Activated CD4-positive, alpha-beta T cell treated with anti-CD3 and anti-CD28 coated beads for 36 hours (primary cell): ENCODE measurements around the gene PNPLA5. TPM values are rescaled to one million over a fixed set of nuclear protein-coding genes. Genes with fewer than 3 reads are reported as not detected.
"Not testable (repeated sequence)": the region's sequence is repeated elsewhere in the genome, so short reads cannot be mapped to it uniquely, and the experiment has no call there.

Experiments used
- ATAC-seq: fragments of 200-7000 bp; cut with Tn5 transposase; one replicate; pipeline ENCODE4 v1.10.0; 2021; ENCODE audit warnings: mild to moderate bottlenecking, moderate library complexity
- CTCF ChIA-PET: fragments of 350-600 bp; sonication (Branson Sonifier 250); formaldehyde crosslinking; loops from one replicate; lab custom pipeline; 2021; ENCODE audit warnings: antibody characterized with exemption; lab: Charles Lee
- POLR2A ChIA-PET: fragments of 350-600 bp; sonication (Branson Sonifier 250); formaldehyde crosslinking; loops from one replicate; lab custom pipeline; 2021; ENCODE audit warnings: antibody characterized with exemption, inconsistent platforms; lab: Charles Lee
- DNase-seq: peaks from one replicate; pipeline ENCODE4 v3.0.0-alpha.2; 2020
- H3K27ac Mint-ChIP-seq: one replicate; pipeline ENCODE4 v1.8.0; 2021; ENCODE audit warnings: mixed read lengths
- H3K27me3 Mint-ChIP-seq: one replicate; pipeline ENCODE4 v1.8.0; 2021; ENCODE audit warnings: mixed read lengths
- H3K36me3 Mint-ChIP-seq: one replicate; pipeline ENCODE4 v1.8.0; 2021; ENCODE audit warnings: low read depth, mixed read lengths
- H3K4me1 Mint-ChIP-seq: one replicate; pipeline ENCODE4 v1.8.0; 2021; ENCODE audit warnings: mixed read lengths
- H3K4me3 Mint-ChIP-seq: one replicate; pipeline ENCODE4 v1.8.0; 2021; ENCODE audit warnings: mild to moderate bottlenecking, moderate library complexity, mixed read lengths
- H3K9me3 Mint-ChIP-seq: one replicate; pipeline ENCODE4 v1.8.0; 2021; ENCODE audit warnings: low read depth, mixed read lengths
- intact Hi-C, 2 experiments: fragments of 100-400 bp; cut with DNase I in 1 of 2; cut with micrococcal nuclease in 1 of 2; formaldehyde crosslinking; loops; one replicate each; pipeline versions ENCODE4 v1.14.2 to v1.15.1; 2022 to 2024; cut with DNase I, micrococcal nuclease
- total RNA-seq, 2 experiments: library from RNA; stranded (reverse); gene quantifications; one replicate each; pipeline ENCODE4 v1.2.3, GENCODE V29; 2021

The PNPLA5 gene
- total RNA-seq, 2 experiments from 2014 or later: not detected

DNA sequence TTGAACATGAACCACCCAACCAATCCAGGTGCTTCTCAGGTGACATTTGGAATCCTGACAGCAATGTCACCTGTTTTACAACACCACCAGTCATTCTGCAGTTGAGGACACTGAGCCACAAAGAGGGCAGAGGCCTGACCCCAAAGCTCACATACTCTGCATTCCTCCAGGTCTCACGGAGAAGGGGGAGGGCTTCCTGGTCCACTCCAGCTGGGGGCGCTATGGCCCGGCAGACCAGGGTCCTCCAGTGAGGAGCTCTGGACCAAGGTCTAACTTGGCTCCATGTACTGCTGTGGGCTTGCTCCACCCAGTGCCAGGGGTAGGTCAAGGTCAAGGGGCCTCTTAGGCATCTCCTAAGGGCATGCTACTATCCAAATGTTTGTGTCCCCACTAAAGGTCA lies 30.3 kb upstream of the PNPLA5 start:
- Mint-ChIP-seq H3K27ac (no peak overlapping the region), H3K4me1 (peaks cover 4% of the 10 kb centered on the region), H3K4me3 (no peak overlapping the region), H3K27me3 (peaks cover 20% of the 10 kb centered on the region), H3K36me3 (no peaks in the 10 kb centered on the region), H3K9me3 (no peaks in the 10 kb centered on the region)
- intact Hi-C loops: no loop called here
- ATAC-seq (no peak), DNase-seq (no peak)
- ChIA-PET POLR2A (no interaction called here), CTCF (interaction anchor here (1.0 kb wide), 1 partner anchor 39 kb away, joined by 4 read pairs; no protein-coding TSS in a partner anchor)

DNA sequence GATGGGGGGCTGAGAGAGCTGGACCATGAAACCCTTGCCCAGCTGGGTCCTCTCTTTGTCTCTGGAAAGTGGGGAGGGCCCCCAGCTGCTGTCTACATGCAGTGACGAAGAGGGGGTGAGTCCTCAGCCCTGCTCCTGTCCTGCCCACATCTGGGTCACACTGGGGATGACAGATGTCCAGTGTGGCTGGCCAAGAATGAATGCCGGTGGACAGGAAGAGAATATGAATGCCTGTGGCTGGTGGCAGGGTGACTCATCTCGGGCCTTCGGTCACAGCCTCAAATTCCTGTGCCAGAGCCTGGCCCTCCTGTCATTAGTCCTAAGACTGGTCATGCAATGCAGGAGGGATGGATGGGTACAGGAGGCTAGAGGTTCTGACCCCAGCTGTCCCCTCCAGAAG lies 29.6 kb upstream of the PNPLA5 start:
- peaks cover 20% of the 10 kb centered on the region for H3K27me3 Mint-ChIP-seq
- no peak for DNase-seq
- no peak overlapping the region for H3K4me3 Mint-ChIP-seq
- H3K27ac Mint-ChIP-seq: no peak overlapping the region
- ChIA-PET CTCF (no interaction called here), POLR2A (no interaction called here)
- H3K36me3 Mint-ChIP-seq: no peaks in the 10 kb centered on the region
- intact Hi-C loops: no loop called here
- H3K9me3 Mint-ChIP-seq: no peaks in the 10 kb centered on the region
- ATAC-seq: no peak
- peaks cover 4% of the 10 kb centered on the region for H3K4me1 Mint-ChIP-seq

DNA sequence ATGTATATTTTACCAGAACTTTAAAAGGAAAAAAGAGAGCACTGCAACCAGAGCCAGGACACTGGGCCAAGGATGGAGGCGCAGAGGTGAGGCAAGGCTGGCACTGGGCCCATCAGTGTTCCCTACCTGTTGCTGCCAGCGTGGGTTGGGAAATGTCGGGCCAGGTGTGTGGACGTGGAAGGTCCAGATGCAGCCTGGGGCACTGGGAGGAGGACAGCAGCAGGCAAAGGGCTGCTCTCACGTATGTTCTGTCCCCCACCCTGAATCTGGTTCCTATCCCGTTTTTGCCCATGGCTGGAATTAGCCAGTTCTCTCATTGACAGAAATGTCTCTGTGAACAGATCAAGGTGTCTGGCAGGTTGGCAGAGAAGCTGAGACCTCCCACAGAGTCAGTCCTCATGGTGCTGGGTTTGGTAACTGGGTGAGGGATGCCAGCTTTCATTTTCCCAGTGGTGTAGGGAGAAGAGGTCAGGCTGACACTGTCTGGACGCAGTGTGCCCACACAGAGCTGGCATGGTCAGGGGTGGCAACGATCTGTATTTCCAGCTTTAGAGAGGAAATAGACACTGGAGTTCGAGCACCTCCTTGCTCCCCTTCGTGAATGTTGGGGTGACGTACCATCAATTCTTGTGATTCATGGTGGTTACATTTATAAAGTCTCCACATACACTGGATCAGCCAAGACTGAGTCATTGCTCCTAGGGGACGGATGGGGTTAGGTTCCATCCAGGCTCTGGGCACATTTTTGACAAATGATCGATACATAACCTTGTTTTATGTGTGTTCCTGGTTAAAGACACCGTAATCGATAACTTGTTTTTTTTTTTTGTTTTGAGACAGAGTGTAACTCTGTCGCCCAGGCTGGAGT lies 27.5 kb upstream of the PNPLA5 start:
- Mint-ChIP-seq H3K27ac (no peak overlapping the region), H3K9me3 (no peaks in the 10 kb centered on the region), H3K27me3 (peaks cover 14% of the 10 kb centered on the region), H3K4me3 (no peak overlapping the region), H3K36me3 (no peaks in the 10 kb centered on the region), H3K4me1 (peaks cover 4% of the 10 kb centered on the region)
- CTCF ChIA-PET: interaction anchor here (0.6 to 0.7 kb wide), 2 partner anchors 20 to 34 kb away, joined by 3 to 5 read pairs; no protein-coding TSS in a partner anchor
- POLR2A ChIA-PET: no interaction called here
- intact Hi-C loops: no loop called here
- DNase-seq: no peak
- no peak for ATAC-seq

DNA sequence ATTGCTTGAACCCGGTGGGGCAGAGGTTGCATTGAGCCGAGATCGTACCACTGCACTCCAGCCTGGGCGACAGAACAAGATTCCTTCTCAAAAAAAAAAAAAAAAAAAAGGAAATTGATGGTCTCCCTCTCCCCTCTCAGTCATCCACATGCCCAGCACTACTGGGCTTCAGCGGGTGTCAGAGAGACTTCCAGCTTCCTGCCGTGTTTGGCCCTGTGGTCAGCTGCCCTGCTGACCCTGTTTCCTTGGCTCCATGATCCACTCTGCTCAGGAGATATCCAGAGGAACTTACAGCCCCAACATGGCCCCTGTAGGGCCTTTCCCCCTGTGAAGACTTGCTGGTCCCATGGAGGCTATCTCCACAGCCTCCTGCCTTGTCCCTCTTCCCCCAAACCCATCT lies 25.7 kb upstream of the PNPLA5 start:
- H3K36me3 Mint-ChIP-seq: no peaks in the 10 kb centered on the region
- POLR2A ChIA-PET: no interaction called here
- no peak overlapping the region for H3K27ac Mint-ChIP-seq
- ATAC-seq: no peak
- H3K4me3 Mint-ChIP-seq: no peak overlapping the region
- H3K9me3 Mint-ChIP-seq: no peaks in the 10 kb centered on the region
- intact Hi-C loops: no loop called here
- DNase-seq: no peak
- peaks cover 11% of the 10 kb centered on the region for H3K27me3 Mint-ChIP-seq
- H3K4me1 Mint-ChIP-seq: no peaks in the 10 kb centered on the region
- CTCF ChIA-PET: interaction anchor here (1.1 kb wide), 1 partner anchor 49 kb away, joined by 3 read pairs; no protein-coding TSS in a partner anchor

DNA sequence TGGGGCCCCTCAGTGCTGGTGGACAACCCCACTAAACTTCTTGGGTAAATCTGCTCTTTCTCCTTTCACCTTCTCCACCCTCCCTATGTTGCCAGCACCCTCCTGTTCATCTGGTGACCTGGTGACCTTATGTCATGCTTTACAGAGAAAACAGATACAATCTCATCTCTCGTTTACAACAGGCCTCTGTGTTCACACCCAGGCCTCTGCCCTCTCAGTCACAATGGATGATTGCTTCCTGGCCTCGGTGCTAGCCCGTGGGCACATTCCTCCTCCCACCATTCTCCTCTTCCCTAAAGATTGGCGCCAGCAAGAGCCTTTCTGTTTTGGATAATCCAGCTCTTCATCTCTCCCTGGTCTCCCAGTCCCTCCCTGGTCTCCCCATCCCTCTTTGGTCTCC lies 19.5 kb upstream of the PNPLA5 start:
- H3K27me3 Mint-ChIP-seq: no peaks in the 10 kb centered on the region
- no peaks in the 10 kb centered on the region for H3K9me3 Mint-ChIP-seq
- no peaks in the 10 kb centered on the region for H3K4me1 Mint-ChIP-seq
- no peak for ATAC-seq
- intact Hi-C loops: no loop called here
- no peaks in the 10 kb centered on the region for H3K36me3 Mint-ChIP-seq
- POLR2A ChIA-PET: no interaction called here
- H3K27ac Mint-ChIP-seq: no peak overlapping the region
- no peak for DNase-seq
- CTCF ChIA-PET: no interaction called here
- H3K4me3 Mint-ChIP-seq: no peak overlapping the region

DNA sequence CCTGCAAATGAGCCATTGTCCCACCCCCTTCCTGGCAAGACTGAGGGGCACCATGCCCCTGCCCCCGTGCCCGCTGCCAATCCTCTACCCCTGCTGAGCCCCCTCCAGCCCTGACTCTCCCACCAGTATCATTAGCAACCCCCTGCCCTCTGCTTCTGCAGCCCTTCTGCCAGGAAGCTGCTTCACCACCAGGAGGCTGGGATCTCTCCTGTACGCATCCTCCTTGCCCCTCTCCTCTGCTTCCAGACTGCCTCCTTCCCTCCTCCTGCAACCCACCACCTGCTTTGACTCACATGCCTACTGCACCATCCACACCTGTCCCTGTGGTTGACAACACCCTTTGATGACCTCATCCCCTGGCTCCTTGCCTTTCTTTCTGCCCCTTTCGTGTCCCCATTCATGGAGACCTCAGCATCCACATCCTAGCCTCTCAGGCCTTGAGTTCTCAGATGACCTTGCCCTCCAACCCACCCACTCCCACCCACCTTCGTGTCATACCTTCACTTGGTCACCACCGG lies 18.4 kb upstream of the PNPLA5 start:
- ChIA-PET CTCF (no interaction called here), POLR2A (no interaction called here)
- H3K4me1 Mint-ChIP-seq: no peaks in the 10 kb centered on the region
- H3K27ac Mint-ChIP-seq: no peak overlapping the region
- DNase-seq: no peak
- H3K36me3 Mint-ChIP-seq: no peaks in the 10 kb centered on the region
- no peaks in the 10 kb centered on the region for H3K27me3 Mint-ChIP-seq
- H3K4me3 Mint-ChIP-seq: no peak overlapping the region
- ATAC-seq: no peak
- intact Hi-C loops: no loop called here
- no peaks in the 10 kb centered on the region for H3K9me3 Mint-ChIP-seq

DNA sequence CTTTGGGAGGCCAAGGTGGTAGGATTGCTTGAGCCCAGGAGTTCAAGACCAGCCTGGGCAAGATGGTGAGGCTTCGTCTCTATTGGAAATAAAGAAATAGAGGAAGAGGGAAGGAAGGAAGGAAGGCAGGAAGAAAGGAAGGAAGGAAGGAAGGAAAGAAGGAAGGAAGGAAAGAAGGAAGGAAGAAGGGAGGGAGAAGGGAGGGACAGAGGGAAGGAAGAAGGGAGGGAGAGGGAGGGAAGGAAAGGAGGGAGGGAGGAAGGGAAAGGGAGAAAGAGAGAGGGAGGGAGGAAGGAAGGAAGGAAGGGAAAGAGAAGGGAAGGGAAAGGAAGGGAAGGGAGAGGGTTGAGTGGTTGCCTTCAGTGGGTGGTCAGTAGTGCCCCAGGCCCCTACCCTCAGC lies 17.9 kb upstream of the PNPLA5 start:
- CTCF ChIA-PET: no interaction called here
- no peaks in the 10 kb centered on the region for H3K9me3 Mint-ChIP-seq
- intact Hi-C loops: no loop called here
- no peak overlapping the region for H3K27ac Mint-ChIP-seq
- no peaks in the 10 kb centered on the region for H3K4me1 Mint-ChIP-seq
- no peaks in the 10 kb centered on the region for H3K36me3 Mint-ChIP-seq
- H3K4me3 Mint-ChIP-seq: no peak overlapping the region
- DNase-seq (no peak), ATAC-seq (no peak)
- POLR2A ChIA-PET: no interaction called here
- no peaks in the 10 kb centered on the region for H3K27me3 Mint-ChIP-seq

DNA sequence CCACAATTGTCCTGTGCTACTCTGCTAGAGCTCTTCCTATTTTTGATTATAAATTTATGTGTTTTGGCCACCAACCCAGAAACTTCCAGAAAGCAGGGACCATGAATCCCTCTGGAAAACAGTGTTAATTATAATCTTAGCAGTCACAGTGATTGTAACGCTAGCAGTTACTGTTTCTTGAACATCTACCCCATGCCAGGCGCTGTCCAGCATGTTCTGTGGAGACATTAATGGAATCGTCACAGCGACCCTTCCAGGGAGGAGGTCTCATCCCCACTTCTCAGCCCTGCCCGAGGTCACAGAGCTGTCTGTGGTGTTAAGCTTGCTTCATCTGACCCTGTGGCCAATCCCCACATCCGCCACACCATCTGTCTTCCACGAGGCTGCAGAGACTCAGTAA lies 13.9 kb upstream of the PNPLA5 start:
- intact Hi-C loops: no loop called here
- no peak for ATAC-seq
- H3K4me1 Mint-ChIP-seq: no peaks in the 10 kb centered on the region
- no peaks in the 10 kb centered on the region for H3K9me3 Mint-ChIP-seq
- no peaks in the 10 kb centered on the region for H3K36me3 Mint-ChIP-seq
- no peak overlapping the region for H3K27ac Mint-ChIP-seq
- ChIA-PET CTCF (interaction anchor here (1.3 kb wide), 1 partner anchor 23 kb away, joined by 4 read pairs; no protein-coding TSS in a partner anchor), POLR2A (no interaction called here)
- DNase-seq: no peak
- H3K4me3 Mint-ChIP-seq: no peak overlapping the region
- peaks cover 2% of the 10 kb centered on the region for H3K27me3 Mint-ChIP-seq

DNA sequence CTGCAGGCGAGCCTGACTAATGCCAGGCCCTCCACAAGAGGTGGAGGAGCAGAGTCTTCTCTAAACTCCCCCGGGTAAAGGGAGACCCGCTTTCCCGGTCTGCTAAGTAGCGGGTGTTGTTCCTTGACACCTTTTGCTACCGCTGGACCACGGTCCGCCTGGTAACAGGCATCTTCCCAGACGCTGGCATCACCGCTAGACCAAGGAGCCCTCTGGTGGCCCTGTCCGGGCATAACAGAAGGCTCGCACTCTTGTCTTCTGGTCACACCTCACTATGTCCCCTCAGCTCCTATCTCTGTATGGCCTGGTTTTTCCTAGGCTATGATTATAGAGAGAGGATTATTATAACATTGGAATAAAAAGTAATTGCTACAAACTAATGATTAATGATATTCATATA lies 12.6 kb upstream of the PNPLA5 start:
- CTCF ChIA-PET, POLR2A ChIA-PET, H3K4me1 Mint-ChIP-seq, H3K36me3 Mint-ChIP-seq, H3K27ac Mint-ChIP-seq, H3K4me3 Mint-ChIP-seq, ATAC-seq, H3K9me3 Mint-ChIP-seq, intact Hi-C loops, H3K27me3 Mint-ChIP-seq: not testable (repeated sequence)
- peak; percentile 62 for DNase-seq

DNA sequence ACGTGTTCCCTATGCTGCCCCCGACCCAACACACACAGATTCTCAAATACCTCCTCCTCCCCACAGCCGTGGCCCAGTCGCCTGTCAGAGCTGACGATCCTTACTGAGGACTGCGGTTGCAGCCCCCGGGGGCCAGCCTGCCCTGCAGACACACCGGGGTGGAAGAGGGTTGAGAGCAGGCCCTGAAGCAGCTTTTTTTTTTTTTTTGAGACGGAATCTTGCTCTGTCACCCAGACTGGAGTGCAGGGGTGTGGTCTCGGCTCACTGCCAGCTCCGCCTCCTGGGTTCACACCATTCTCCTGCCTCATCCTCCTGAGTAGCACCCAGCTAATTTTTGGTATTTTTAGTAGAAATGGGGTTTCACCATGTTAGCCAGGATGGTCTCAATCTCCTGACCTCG lies 11.2 kb upstream of the PNPLA5 start:
- H3K36me3 Mint-ChIP-seq, H3K27me3 Mint-ChIP-seq, H3K4me3 Mint-ChIP-seq, H3K9me3 Mint-ChIP-seq, POLR2A ChIA-PET, ATAC-seq, H3K4me1 Mint-ChIP-seq, intact Hi-C loops, DNase-seq, H3K27ac Mint-ChIP-seq: not testable (repeated sequence)
- CTCF ChIA-PET: interaction anchor here (0.6 kb wide), 1 partner anchor 76 kb away, joined by 3 read pairs; no protein-coding TSS in a partner anchor

DNA sequence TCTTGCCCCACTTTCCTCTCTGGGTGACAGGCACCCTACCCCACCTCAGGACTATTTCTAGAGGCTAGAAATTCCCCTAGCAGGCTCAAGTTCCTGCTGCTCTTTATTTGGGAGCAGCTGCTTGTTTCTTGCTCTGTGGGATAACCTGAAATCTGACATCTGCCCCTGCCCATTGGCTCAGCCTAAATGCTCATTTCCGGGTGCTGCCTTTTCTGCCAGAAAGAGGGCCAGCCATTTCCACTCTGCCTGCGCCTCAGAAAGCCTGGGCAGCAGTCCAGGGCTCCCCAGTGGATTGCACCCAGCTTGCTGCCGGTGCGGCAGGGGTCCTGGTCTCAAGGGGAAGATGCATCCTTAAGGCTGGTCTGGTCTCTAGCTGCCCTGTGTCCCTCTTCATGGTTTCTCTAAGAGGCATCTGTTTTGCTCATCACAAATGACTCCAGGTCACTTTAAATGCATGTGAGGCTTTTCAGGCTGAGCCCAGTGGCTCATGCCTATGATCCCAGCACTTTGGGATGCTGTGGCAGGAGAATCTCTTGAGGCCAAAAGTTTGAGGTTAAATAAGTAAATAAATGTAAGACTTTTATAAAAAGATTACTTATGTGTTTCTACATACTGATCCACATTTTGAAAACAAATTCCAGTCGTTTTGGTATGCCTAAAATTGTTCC lies 10.3 kb upstream of the PNPLA5 start:
- ATAC-seq (no peak), DNase-seq (no peak)
- ChIA-PET POLR2A (no interaction called here), CTCF (interaction anchor here (0.6 kb wide), 2 partner anchors 17 to 40 kb away, joined by 3 read pairs; partner anchors contain the start of gene SULT4A1)
- Mint-ChIP-seq H3K27me3 (peaks cover 2% of the 10 kb centered on the region), H3K4me3 (no peak overlapping the region), H3K27ac (no peak overlapping the region), H3K4me1 (no peaks in the 10 kb centered on the region), H3K9me3 (no peaks in the 10 kb centered on the region), H3K36me3 (no peaks in the 10 kb centered on the region)
- intact Hi-C loops: no loop called here
